Liver (tissue), 3 donors: ENCODE measurements around the gene UPF3A.

Experiments used
- JUND ChIP-seq, 2 donors: IDR thresholded peaks; 2 replicates each; pipeline ENCODE4 v1.6.1; 2016; ENCODE audit warnings: antibody characterized with exemption in 2 of 2
- RXRA ChIP-seq, 2 donors: IDR thresholded peaks; 2 replicates each; pipeline ENCODE4 v1.6.1; 2017 to 2018; ENCODE audit warnings: antibody characterized with exemption in 2 of 2, mild to moderate bottlenecking in 1 of 2
- TAF1 ChIP-seq: conservative IDR thresholded peaks from 2 replicates; pipeline ENCODE4 v1.6.1; 2016; ENCODE audit warnings: antibody characterized with exemption, mild to moderate bottlenecking
- TF ChIP-seq, protein P1 (sequence below): fragments of 150-350 bp; IDR thresholded peaks from 2 replicates; pipeline ENCODE4 v1.5.1; 2017; ENCODE audit warnings: improper control_type of control experiment, low read depth, low read length; ENCODE audit not compliant: missing input control
- TF ChIP-seq, protein P2 (sequence below): IDR thresholded peaks from 2 replicates; pipeline ENCODE4 v1.6.1; 2016; ENCODE audit warnings: antibody characterized with exemption
- TF ChIP-seq, protein P3 (sequence below): IDR thresholded peaks from 2 replicates; pipeline ENCODE4 v1.6.1; 2016; ENCODE audit warnings: antibody characterized with exemption, mild to moderate bottlenecking
- donor health status: healthy.
- donor health status: healthy.

DNA sequence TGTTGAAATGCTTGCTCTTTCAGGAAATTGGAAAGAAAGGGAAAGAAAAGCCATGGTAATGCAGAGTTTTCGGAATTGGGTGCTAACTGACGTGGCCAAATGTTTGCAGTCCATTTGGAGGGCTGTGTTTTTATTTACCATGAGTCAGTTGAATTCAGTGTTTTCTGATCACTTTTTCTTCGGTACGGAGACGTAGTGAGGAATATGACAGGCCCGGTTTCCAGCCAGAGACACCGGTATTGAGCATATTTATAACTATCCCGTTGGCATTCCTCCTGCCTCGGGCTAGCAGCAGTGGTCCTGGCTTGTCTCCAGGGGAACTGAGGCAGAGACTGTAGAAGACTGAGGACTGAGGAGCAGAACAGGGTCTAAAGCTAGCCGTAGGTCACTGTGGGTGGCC is 45.7 kb upstream of the UPF3A start:
- TF ChIP-seq, protein P1, sequence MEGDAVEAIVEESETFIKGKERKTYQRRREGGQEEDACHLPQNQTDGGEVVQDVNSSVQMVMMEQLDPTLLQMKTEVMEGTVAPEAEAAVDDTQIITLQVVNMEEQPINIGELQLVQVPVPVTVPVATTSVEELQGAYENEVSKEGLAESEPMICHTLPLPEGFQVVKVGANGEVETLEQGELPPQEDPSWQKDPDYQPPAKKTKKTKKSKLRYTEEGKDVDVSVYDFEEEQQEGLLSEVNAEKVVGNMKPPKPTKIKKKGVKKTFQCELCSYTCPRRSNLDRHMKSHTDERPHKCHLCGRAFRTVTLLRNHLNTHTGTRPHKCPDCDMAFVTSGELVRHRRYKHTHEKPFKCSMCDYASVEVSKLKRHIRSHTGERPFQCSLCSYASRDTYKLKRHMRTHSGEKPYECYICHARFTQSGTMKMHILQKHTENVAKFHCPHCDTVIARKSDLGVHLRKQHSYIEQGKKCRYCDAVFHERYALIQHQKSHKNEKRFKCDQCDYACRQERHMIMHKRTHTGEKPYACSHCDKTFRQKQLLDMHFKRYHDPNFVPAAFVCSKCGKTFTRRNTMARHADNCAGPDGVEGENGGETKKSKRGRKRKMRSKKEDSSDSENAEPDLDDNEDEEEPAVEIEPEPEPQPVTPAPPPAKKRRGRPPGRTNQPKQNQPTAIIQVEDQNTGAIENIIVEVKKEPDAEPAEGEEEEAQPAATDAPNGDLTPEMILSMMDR: no peak
- TF ChIP-seq, protein P2, sequence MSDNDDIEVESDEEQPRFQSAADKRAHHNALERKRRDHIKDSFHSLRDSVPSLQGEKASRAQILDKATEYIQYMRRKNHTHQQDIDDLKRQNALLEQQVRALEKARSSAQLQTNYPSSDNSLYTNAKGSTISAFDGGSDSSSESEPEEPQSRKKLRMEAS: no peak
- TF ChIP-seq, protein P3, sequence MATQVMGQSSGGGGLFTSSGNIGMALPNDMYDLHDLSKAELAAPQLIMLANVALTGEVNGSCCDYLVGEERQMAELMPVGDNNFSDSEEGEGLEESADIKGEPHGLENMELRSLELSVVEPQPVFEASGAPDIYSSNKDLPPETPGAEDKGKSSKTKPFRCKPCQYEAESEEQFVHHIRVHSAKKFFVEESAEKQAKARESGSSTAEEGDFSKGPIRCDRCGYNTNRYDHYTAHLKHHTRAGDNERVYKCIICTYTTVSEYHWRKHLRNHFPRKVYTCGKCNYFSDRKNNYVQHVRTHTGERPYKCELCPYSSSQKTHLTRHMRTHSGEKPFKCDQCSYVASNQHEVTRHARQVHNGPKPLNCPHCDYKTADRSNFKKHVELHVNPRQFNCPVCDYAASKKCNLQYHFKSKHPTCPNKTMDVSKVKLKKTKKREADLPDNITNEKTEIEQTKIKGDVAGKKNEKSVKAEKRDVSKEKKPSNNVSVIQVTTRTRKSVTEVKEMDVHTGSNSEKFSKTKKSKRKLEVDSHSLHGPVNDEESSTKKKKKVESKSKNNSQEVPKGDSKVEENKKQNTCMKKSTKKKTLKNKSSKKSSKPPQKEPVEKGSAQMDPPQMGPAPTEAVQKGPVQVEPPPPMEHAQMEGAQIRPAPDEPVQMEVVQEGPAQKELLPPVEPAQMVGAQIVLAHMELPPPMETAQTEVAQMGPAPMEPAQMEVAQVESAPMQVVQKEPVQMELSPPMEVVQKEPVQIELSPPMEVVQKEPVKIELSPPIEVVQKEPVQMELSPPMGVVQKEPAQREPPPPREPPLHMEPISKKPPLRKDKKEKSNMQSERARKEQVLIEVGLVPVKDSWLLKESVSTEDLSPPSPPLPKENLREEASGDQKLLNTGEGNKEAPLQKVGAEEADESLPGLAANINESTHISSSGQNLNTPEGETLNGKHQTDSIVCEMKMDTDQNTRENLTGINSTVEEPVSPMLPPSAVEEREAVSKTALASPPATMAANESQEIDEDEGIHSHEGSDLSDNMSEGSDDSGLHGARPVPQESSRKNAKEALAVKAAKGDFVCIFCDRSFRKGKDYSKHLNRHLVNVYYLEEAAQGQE: no peak
- TF ChIP-seq JUND (IDR thresholded peaks at IDR 0.05) (no peak), RXRA (IDR thresholded peaks at IDR 0.05) (no peak), TAF1 (no peak)
